ENCODE data around the gene PNMA8C.
"Not testable (repeated sequence)": the region's sequence is repeated elsewhere in the genome, so short reads cannot be mapped to it uniquely, and the experiment has no call there.

The PNMA8C gene

DNA sequence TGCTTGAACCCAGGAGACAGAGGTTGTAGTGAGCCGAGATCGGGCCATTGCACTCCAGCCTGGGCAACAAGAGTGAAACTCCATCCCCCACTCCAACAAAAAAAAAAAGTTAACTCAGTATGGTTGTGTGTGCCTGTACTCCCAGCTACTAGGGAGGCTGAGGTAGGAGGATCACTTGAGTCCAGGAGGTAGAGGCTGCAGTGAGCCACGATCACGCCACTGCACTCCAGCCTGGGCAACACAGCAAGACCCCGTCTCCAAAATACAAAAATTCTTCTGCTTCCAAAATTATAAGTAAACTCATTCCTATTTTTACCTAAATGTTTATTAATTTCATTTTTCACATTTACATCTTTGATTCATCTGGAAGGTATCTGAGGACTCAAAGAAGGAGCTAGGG lies 28.2 kb upstream of the PNMA8C start:
- DNase-seq = no peak
- no peaks in the 10 kb centered on the region for H3K9me3 Mint-ChIP-seq
- no peak overlapping the region for H3K27ac Mint-ChIP-seq
- no peaks in the 10 kb centered on the region for H3K36me3 Mint-ChIP-seq
- no peaks in the 10 kb centered on the region for H3K4me1 Mint-ChIP-seq
- CTCF ChIA-PET = no interaction called here
- no peak overlapping the region for H3K4me3 Mint-ChIP-seq
- H3K27me3 Mint-ChIP-seq = peaks cover 16% of the 10 kb centered on the region

- DNase-seq = no peak
- Mint-ChIP-seq H3K4me3 (no peak overlapping the region), H3K9me3 (peaks cover 7% of the 10 kb centered on the region), H3K4me1 (no peaks in the 10 kb centered on the region), H3K27ac (no peak overlapping the region), H3K27me3 (peaks cover 14% of the 10 kb centered on the region), H3K36me3 (no peaks in the 10 kb centered on the region)
- CTCF ChIA-PET = no interaction called here
These were observed 25.5 kb upstream of the PNMA8C start for GRCh38 chr19:46454244-46454643.

- no peaks in the 10 kb centered on the region for H3K4me1 Mint-ChIP-seq
- peaks cover 8% of the 10 kb centered on the region for H3K9me3 Mint-ChIP-seq
- CTCF ChIA-PET = no interaction called here
- no peaks in the 10 kb centered on the region for H3K36me3 Mint-ChIP-seq
- DNase-seq = no peak
- H3K4me3 Mint-ChIP-seq = no peak overlapping the region
- H3K27ac Mint-ChIP-seq = no peak overlapping the region
- H3K27me3 Mint-ChIP-seq = peaks cover 14% of the 10 kb centered on the region
These were observed 24.9 kb upstream of the PNMA8C start for GRCh38 chr19:46453661-46454060.

DNA sequence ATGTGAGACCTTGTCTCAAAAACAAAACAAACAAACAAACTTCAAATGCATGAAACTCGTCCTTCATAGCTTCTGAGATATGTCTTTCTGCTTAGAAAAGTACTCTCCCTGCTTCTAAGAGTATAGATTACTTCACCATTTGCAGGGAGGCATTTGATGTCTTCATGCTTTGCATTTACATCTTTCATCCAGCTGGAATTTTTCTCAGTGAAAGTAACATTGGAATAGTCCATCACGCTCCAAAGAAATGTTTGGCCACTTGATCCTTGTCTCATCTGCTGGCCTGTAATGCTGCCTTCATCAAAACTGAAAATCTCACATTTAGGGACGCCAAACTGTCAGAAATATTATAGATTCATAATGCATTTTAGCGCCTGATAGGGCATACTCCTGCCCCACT lies 23.4 kb upstream of the PNMA8C start:
- H3K4me3 Mint-ChIP-seq = no peak overlapping the region
- no peak overlapping the region for H3K27ac Mint-ChIP-seq
- CTCF ChIA-PET = no interaction called here
- peaks cover 8% of the 10 kb centered on the region for H3K9me3 Mint-ChIP-seq
- DNase-seq = no peak
- H3K4me1 Mint-ChIP-seq = no peaks in the 10 kb centered on the region
- H3K36me3 Mint-ChIP-seq = no peaks in the 10 kb centered on the region
- peaks cover 23% of the 10 kb centered on the region for H3K27me3 Mint-ChIP-seq

GRCh38 chr19:46451352-46451751 lies 22.6 kb upstream of the PNMA8C start:
- peaks cover 8% of the 10 kb centered on the region for H3K9me3 Mint-ChIP-seq
- peaks cover 23% of the 10 kb centered on the region for H3K27me3 Mint-ChIP-seq
- no peaks in the 10 kb centered on the region for H3K4me1 Mint-ChIP-seq
- no peak overlapping the region for H3K27ac Mint-ChIP-seq
- H3K4me3 Mint-ChIP-seq = no peak overlapping the region
- no peaks in the 10 kb centered on the region for H3K36me3 Mint-ChIP-seq
- CTCF ChIA-PET = no interaction called here
- no peak for DNase-seq

DNA sequence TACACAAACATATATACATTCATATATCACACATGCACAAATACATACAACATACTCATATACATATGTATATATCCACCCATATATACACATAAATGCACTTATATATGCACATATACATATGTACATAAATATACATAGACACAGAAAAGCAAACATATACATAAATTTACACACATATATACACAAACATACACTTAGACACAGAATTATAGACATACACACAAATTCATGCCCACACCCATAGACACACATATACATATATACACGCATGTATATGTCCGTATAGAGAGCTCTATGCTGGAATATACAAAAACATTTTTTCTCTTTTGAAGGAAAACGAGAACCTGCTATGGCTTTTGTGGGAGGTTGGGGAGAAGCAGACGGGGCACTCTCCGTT lies 22.0 kb upstream of the PNMA8C start:
- H3K27ac Mint-ChIP-seq = no peak overlapping the region
- DNase-seq = no peak
- peaks cover 26% of the 10 kb centered on the region for H3K27me3 Mint-ChIP-seq
- no peaks in the 10 kb centered on the region for H3K4me1 Mint-ChIP-seq
- CTCF ChIA-PET = no interaction called here
- H3K9me3 Mint-ChIP-seq = peaks cover 8% of the 10 kb centered on the region
- no peak overlapping the region for H3K4me3 Mint-ChIP-seq
- no peaks in the 10 kb centered on the region for H3K36me3 Mint-ChIP-seq

DNA sequence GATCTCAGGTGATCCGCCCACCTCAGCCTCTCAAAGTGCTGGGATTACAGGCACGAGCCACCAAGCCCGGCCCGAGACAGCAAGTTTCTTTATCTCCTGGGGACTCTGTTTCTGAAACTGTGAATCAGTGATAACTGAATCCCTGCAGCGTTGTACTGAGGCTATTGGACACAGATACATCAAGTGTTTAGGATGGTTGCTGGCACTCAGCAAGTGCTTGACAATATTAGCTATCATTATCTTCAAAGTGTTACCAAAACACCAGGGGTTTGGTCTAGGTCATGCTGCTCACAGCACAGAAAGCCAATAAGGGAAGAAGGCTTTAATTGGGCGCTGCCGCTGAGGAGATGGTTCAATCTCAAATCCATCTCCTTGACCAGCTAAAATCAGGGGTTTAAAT lies 20.5 kb upstream of the PNMA8C start:
- CTCF ChIA-PET = interaction anchor here (0.6 to 1.5 kb wide), 2 partner anchors 14 to 34 kb away, joined by 3 read pairs; no protein-coding TSS in a partner anchor
- peaks cover 18% of the 10 kb centered on the region for H3K27me3 Mint-ChIP-seq
- H3K9me3 Mint-ChIP-seq = peaks cover 8% of the 10 kb centered on the region
- no peak for DNase-seq
- no peaks in the 10 kb centered on the region for H3K4me1 Mint-ChIP-seq
- H3K4me3 Mint-ChIP-seq = no peak overlapping the region
- H3K36me3 Mint-ChIP-seq = no peaks in the 10 kb centered on the region
- no peak overlapping the region for H3K27ac Mint-ChIP-seq

- H3K9me3 Mint-ChIP-seq = peaks cover 8% of the 10 kb centered on the region
- CTCF ChIA-PET = interaction anchor here (1.5 kb wide), 1 partner anchor 13 kb away, joined by 3 read pairs; no protein-coding TSS in a partner anchor
- H3K4me3 Mint-ChIP-seq = no peak overlapping the region
- H3K4me1 Mint-ChIP-seq = no peaks in the 10 kb centered on the region
- H3K27me3 Mint-ChIP-seq = peaks cover 17% of the 10 kb centered on the region
- no peak overlapping the region for H3K27ac Mint-ChIP-seq
- no peak for DNase-seq
- H3K36me3 Mint-ChIP-seq = no peaks in the 10 kb centered on the region
These were observed 19.9 kb upstream of the PNMA8C start for GRCh38 chr19:46448601-46449000.

DNA sequence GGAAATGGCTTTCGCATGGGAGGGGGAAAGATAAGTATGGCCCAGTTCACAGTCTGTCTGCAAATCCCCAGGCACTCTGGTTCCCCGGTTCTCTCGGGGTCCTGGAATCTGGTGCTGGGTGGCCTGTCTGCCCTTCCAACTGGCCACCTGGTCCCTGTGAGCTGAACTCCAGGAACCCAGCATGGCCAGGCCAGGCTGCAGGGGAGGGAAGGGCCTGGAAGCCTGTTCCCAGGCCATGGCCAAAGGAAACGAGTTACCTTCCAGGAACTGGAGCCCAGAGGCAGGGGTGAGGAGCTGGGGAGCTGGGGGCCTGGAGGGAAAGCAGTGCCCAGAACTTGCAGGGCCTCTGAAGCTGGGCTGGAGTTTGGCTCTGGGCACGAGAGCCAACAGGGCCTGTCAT lies 19.1 kb upstream of the PNMA8C start:
- Mint-ChIP-seq H3K27ac (no peak overlapping the region), H3K9me3 (peaks cover 8% of the 10 kb centered on the region), H3K4me3 (no peak overlapping the region), H3K36me3 (no peaks in the 10 kb centered on the region), H3K4me1 (peaks cover 4% of the 10 kb centered on the region), H3K27me3 (peaks cover 17% of the 10 kb centered on the region)
- DNase-seq = no peak
- CTCF ChIA-PET = interaction anchor here (1.5 kb wide), 1 partner anchor 13 kb away, joined by 3 read pairs; no protein-coding TSS in a partner anchor

- peaks cover 19% of the 10 kb centered on the region for H3K27me3 Mint-ChIP-seq
- peaks cover 4% of the 10 kb centered on the region for H3K4me1 Mint-ChIP-seq
- DNase-seq = no peak
- no peak overlapping the region for H3K27ac Mint-ChIP-seq
- peaks cover 8% of the 10 kb centered on the region for H3K9me3 Mint-ChIP-seq
- CTCF ChIA-PET = no interaction called here
- no peak overlapping the region for H3K4me3 Mint-ChIP-seq
- no peaks in the 10 kb centered on the region for H3K36me3 Mint-ChIP-seq
These were observed 18.3 kb upstream of the PNMA8C start for GRCh38 chr19:46447006-46447405.

DNA sequence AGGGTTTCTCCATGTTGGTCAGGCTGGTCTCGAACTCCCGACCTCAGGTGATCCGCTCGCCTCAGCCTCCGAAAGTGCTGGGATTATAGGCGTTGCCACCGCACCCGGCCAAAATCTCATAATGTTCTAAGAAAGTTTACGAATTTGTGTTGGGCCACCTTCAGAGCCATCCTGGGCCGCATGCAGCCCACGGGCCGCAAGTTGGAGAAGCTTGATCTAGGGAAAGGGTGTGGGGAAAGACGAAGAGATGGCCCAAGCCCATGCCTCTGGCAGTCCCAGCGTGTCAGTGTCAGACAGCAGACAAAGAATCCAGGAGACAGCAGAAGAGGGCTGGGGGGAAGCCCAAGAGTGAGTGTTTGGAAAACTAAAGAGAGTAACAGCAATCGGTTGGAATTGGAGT lies 17.3 kb upstream of the PNMA8C start:
- CTCF ChIA-PET = no interaction called here
- Mint-ChIP-seq H3K4me3 (no peak overlapping the region), H3K4me1 (peaks cover 4% of the 10 kb centered on the region), H3K27ac (no peak overlapping the region), H3K9me3 (peaks cover 8% of the 10 kb centered on the region), H3K36me3 (no peaks in the 10 kb centered on the region), H3K27me3 (peaks cover 19% of the 10 kb centered on the region)
- no peak for DNase-seq

DNA sequence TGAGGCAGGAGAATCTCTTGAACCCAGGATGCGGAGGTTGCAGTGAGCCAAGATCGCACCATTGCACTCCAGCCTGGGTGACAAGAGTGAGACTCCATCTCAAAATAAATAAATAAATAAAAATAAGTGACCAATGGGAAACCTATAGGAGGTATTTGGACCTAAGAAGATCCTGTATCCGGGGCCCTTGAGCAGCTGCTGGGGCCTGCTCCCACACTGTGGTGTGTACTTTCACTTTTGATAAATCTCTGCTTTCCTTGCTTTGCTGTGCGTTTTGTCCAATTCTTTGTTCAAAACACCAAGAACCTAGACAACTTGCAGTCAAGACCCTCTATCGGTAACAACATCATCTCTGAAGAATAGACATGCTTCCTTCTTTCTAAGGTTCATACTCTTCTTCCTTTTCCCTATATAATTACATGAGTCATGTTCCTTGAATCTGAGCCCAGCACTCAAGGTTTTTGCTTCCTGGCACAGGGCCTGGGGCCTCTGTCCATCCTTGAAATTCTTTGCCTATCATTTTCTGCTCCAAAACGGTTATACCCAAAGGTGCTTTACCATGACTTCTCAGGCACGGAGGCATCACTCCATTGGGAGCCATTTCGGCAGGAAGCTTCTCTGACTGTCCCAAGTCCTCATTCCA lies 14.2 kb upstream of the PNMA8C start:
- Mint-ChIP-seq H3K4me3 (no peak overlapping the region), H3K4me1 (peaks cover 4% of the 10 kb centered on the region), H3K27ac (no peak overlapping the region), H3K27me3 (peaks cover 18% of the 10 kb centered on the region), H3K36me3 (no peaks in the 10 kb centered on the region), H3K9me3 (no peaks in the 10 kb centered on the region)
- DNase-seq = no peak
- CTCF ChIA-PET = no interaction called here

GRCh38 chr19:46441866-46442265 lies 13.1 kb upstream of the PNMA8C start:
- no peak for DNase-seq
- Mint-ChIP-seq H3K27ac (no peak overlapping the region), H3K27me3 (peaks cover 10% of the 10 kb centered on the region), H3K4me3 (no peak overlapping the region), H3K36me3 (no peaks in the 10 kb centered on the region), H3K9me3 (no peaks in the 10 kb centered on the region), H3K4me1 (peaks cover 4% of the 10 kb centered on the region)
- CTCF ChIA-PET = no interaction called here

DNA sequence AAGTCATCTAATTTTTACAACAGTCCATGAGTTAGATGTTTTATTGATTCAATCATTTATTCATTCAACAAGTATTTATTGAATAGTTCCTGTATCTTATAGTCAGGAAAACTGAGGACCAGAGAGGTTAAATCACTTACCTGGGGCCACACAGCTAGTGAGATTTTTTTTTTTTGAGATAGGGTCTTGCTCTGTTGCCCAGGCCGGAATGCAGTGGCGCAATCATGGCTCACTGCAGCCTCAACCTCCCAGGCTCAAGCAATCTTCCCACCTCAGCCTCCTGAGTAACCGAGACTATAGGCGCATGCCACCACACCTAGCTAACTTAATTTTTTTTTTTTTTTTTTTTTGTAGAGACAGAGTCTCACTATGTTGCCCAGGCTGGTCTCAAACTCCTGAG lies 7.0 kb upstream of the PNMA8C start:
- not testable (repeated sequence) for H3K36me3 Mint-ChIP-seq, H3K4me3 Mint-ChIP-seq, H3K9me3 Mint-ChIP-seq, H3K4me1 Mint-ChIP-seq, H3K27ac Mint-ChIP-seq, DNase-seq
- peaks cover 19% of the 10 kb centered on the region for H3K27me3 Mint-ChIP-seq
- CTCF ChIA-PET = interaction anchor here (1.5 kb wide), 1 partner anchor 13 kb away, joined by 3 read pairs; no protein-coding TSS in a partner anchor

DNA sequence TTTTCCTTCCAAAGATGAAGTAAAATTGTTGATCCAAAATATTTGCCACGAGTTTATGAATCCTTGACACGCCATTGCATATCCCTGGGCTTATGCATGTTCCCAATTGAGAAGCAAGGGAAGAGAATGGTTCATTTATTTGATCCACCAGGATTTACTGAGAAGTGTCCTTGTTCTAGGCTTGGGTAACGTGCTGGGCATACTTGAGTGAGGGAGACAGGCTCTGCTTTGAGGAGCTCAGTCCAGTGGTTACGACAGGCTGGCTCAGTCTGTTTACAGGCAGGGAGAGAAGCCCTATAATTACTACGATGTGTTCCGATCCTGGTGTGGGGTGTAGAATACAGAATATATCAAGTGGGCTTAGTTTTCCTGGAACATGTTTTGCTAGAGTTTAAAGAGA lies 6.3 kb upstream of the PNMA8C start:
- Mint-ChIP-seq H3K4me3 (no peak overlapping the region), H3K4me1 (peaks cover under 1% of the 10 kb centered on the region), H3K27me3 (peaks cover 25% of the 10 kb centered on the region), H3K36me3 (no peaks in the 10 kb centered on the region), H3K27ac (no peak overlapping the region), H3K9me3 (no peaks in the 10 kb centered on the region)
- CTCF ChIA-PET = interaction anchor here (1.5 kb wide), 1 partner anchor 14 kb away, joined by 3 read pairs; no protein-coding TSS in a partner anchor
- no peak for DNase-seq

Measured in activated naive CD4-positive, alpha-beta T cell treated with anti-CD3 and anti-CD28 coated beads, Interleukin-2, amount 10 ng/mL, durations not matched to agents 7 days and 5 days (primary cell).